HepG2 (cell line): ENCODE measurements around the gene IMPACT. TPM values are rescaled to one million over a fixed set of nuclear protein-coding genes. Genes with fewer than 3 reads are reported as not detected.
A peak's percentile ranks its signal among the peaks of the same experiment; 100 is the strongest.

Source experiments
- ATF5 ChIP-seq: sonication (generic); formaldehyde crosslinking; IDR thresholded peaks from 2 replicates; pipeline ENCODE4 v1.4.0; 2020; ENCODE audit warnings: mild to moderate bottlenecking, low read depth, missing genetic modification reagents
- HDAC6 ChIP-seq: fragments of 200-600 bp; sonication (generic); IDR thresholded peaks from 2 replicates; pipeline ENCODE4 v1.7.0; 2017; ENCODE audit warnings: mild to moderate bottlenecking, antibody characterized with exemption, low read length, low read depth
- HNF1B ChIP-seq: sonication (generic); formaldehyde crosslinking; IDR thresholded peaks from 2 replicates; pipeline ENCODE4 v1.5.1; 2020; ENCODE audit warnings: mild to moderate bottlenecking, moderate library complexity, missing genetic modification reagents
- PAXIP1 ChIP-seq: sonication (generic); formaldehyde crosslinking; conservative IDR thresholded peaks from 2 replicates; pipeline ENCODE4 v1.4.0; 2020; ENCODE audit warnings: mild to moderate bottlenecking, missing genetic modification reagents, moderate library complexity
- RORA ChIP-seq: sonication (generic); formaldehyde crosslinking; IDR thresholded peaks from 2 replicates; pipeline ENCODE4 v1.5.0; 2020; ENCODE audit warnings: mild to moderate bottlenecking, missing genetic modification reagents, moderate library complexity
- SP1 ChIP-seq, 2 experiments: fragments of 450-650 bp in 1 of 2; sonication (generic) in 1 of 2; formaldehyde crosslinking in 1 of 2; IDR thresholded peaks; 2 replicates each; pipeline versions ENCODE4 v1.4.0 to v1.6.1; 2016 to 2020; ENCODE audit warnings: missing genetic modification reagents in 1 of 2
- STAG1 ChIP-seq: sonication (generic); formaldehyde crosslinking; IDR thresholded peaks from 2 replicates; pipeline ENCODE4 v1.4.0; 2020; ENCODE audit warnings: missing genetic modification reagents
- ZHX2 ChIP-seq, 2 experiments: sonication (generic) in 1 of 2; formaldehyde crosslinking in 1 of 2; IDR thresholded peaks; 2 replicates each; pipeline versions ENCODE4 v1.6.1 to v1.9.0; 2014 to 2022; ENCODE audit warnings: antibody characterized with exemption in 1 of 2, borderline replicate concordance in 1 of 2, inconsistent platforms in 1 of 2, low read depth in 1 of 2, missing genetic modification reagents in 1 of 2
- ZNF382 ChIP-seq: sonication (generic); formaldehyde crosslinking; IDR thresholded peaks from 2 replicates; pipeline ENCODE4 v1.5.0; 2020; ENCODE audit warnings: missing genetic modification reagents, mild to moderate bottlenecking, borderline replicate concordance
- ZNF503 ChIP-seq: sonication (generic); formaldehyde crosslinking; IDR thresholded peaks from 2 replicates; pipeline ENCODE4 v1.4.0; 2020; ENCODE audit warnings: missing genetic modification reagents
- ZNF7 ChIP-seq: IDR thresholded peaks from 2 replicates; pipeline ENCODE4 v1.6.1; 2016; ENCODE audit warnings: missing biosample characterization, missing genetic modification reagents
- ZNF83 ChIP-seq: sonication (generic); formaldehyde crosslinking; IDR thresholded peaks from 2 replicates; pipeline ENCODE4 v1.4.0; 2020; ENCODE audit warnings: missing genetic modification reagents, mild to moderate bottlenecking, borderline replicate concordance
- ZNF850 ChIP-seq: sonication (generic); formaldehyde crosslinking; conservative IDR thresholded peaks from 2 replicates; pipeline ENCODE4 v1.9.0; 2021; ENCODE audit warnings: mild to moderate bottlenecking, missing genetic modification reagents
- polyA plus RNA-seq, 8 experiments: library from polyadenylated mRNA; depleted of rRNA in 3 of 8; stranded (reverse) in 7 of 8; unstranded in 1 of 8; fragments of >200 nt; fragmentation: Illumina TruSeq in 4 of 8; extraction: Trizol in 4 of 8; gene quantifications; 2 replicates each; pipeline versions ENCODE4 v1.2.1 to v1.2.3, GENCODE V29; 2011 to 2016; ENCODE audit warnings: low read depth in 4 of 8, missing spikeins in 1 of 8, mixed read lengths in 1 of 8; ENCODE audit not compliant: insufficient read depth in 1 of 8
- total RNA-seq, 5 experiments: library from RNA; depleted of rRNA; stranded (reverse); fragments of >200 nt; fragmentation: Illumina TruSeq; extraction: Trizol; gene quantifications; 2 replicates each; pipeline ENCODE4 v1.2.3, GENCODE V29; 2016; ENCODE audit warnings: low read depth in 1 of 5

The IMPACT gene
- total and polyA plus RNA-seq, 2 of the 13 experiments (the other 11 are each of a cell fraction or from before 2014, with no cell fraction given) = 5.0 to 7.7 TPM

GRCh38 chr18:24426398-24427294 is at the start of gene IMPACT (continued):
- no peak; the same call in 1 of the 2 replicates for TF ChIP-seq PAXIP1 (CRISPR knock-in tag)
- TF ChIP-seq ZHX2 (IDR thresholded peaks at IDR 0.05; ENCODE audit: low read depth) = no peak
- no peak for TF ChIP-seq ZHX2 (CRISPR knock-in tag; IDR thresholded peaks at IDR 0.05; ENCODE audit: borderline replicate concordance)
- TF ChIP-seq ZNF7 = no peak
- TF ChIP-seq RORA (CRISPR knock-in tag) = no peak
- TF ChIP-seq ATF5 = no peak
- no peak for TF ChIP-seq SP1 (IDR thresholded peaks at IDR 0.05)
- TF ChIP-seq SP1 (CRISPR knock-in tag; IDR thresholded peaks at IDR 0.05) = no peak
- TF ChIP-seq ZNF503 = 0 out of 2 replicates have a peak, but pooled peaks have one; percentile 24
- no peak for TF ChIP-seq ZNF850 (CRISPR knock-in tag)
- no peak for TF ChIP-seq STAG1 (CRISPR knock-in tag)
- TF ChIP-seq ZNF83 (CRISPR knock-in tag) = no peak
- no peak for TF ChIP-seq ZNF382 (CRISPR knock-in tag)
- TF ChIP-seq HNF1B (CRISPR knock-in tag) = no peak
- TF ChIP-seq HDAC6 = no peak
